Neuronal stem cell (in vitro differentiated cells): Measurements from ENCODE around the gene RHOF.
A peak's percentile ranks its signal among the peaks of the same experiment; 100 is the strongest.

Source experiments
- DNase-seq: peaks from one replicate; pipeline ENCODE4 v3.0.0-alpha.2; 2013; ENCODE audit warnings: low spot score
- H2AFZ ChIP-seq: one replicate; pipeline ENCODE4 v1.6.1; 2013; ENCODE audit warnings: mild to moderate bottlenecking, low read length, inconsistent platforms
- H2AK5ac ChIP-seq: 2 replicates; pipeline ENCODE4 v1.6.1; 2013; ENCODE audit warnings: low read depth, mild to moderate bottlenecking, inconsistent platforms, low read length, moderate library complexity, mixed read lengths
- H2BK120ac ChIP-seq: 2 replicates; pipeline ENCODE4 v1.6.1; 2013; ENCODE audit warnings: low read depth, mild to moderate bottlenecking, inconsistent platforms, low read length, moderate library complexity, mixed read lengths
- H2BK12ac ChIP-seq: one replicate; pipeline ENCODE4 v1.6.1; 2013; ENCODE audit warnings: low read length, inconsistent platforms
- H2BK15ac ChIP-seq: 2 replicates; pipeline ENCODE4 v1.6.1; 2013; ENCODE audit warnings: mild to moderate bottlenecking, low read length, inconsistent platforms, mixed read lengths
- H2BK5ac ChIP-seq: one replicate; pipeline ENCODE4 v1.6.1; 2013; ENCODE audit warnings: inconsistent platforms, mild to moderate bottlenecking, low read length, moderate library complexity
- H3K14ac ChIP-seq: one replicate; pipeline ENCODE4 v1.6.1; 2013; ENCODE audit warnings: low read length, inconsistent platforms
- H3K18ac ChIP-seq: 2 replicates; pipeline ENCODE4 v1.6.1; 2013; ENCODE audit warnings: low read length, inconsistent platforms
- H3K23ac ChIP-seq: 2 replicates; pipeline ENCODE4 v1.6.1; 2013; ENCODE audit warnings: low read depth, mild to moderate bottlenecking, mixed read lengths, low read length, inconsistent platforms; ENCODE audit not compliant: poor library complexity
- H3K27ac ChIP-seq: replicated peaks from 3 replicates; pipeline ENCODE4 v1.5.1; 2013; ENCODE audit warnings: low read length, inconsistent platforms
- H3K27me3 ChIP-seq, 3 experiments: 2 replicates each; pipeline ENCODE4 v1.6.1; 2013; ENCODE audit warnings: low read length in 3 of 3, mild to moderate bottlenecking in 2 of 3, inconsistent platforms in 1 of 3, low read depth in 1 of 3, mixed read lengths in 1 of 3, moderate library complexity in 1 of 3; ENCODE audit not compliant: control insufficient read depth in 3 of 3, insufficient read depth in 3 of 3
- H3K36me3 ChIP-seq, 2 donors: replicated peaks in 1 of 2; 2 replicates each; pipeline ENCODE4 v1.6.1; 2013; ENCODE audit warnings: low read length in 2 of 2; ENCODE audit not compliant: control insufficient read depth in 2 of 2, insufficient read depth in 2 of 2
- H3K4ac ChIP-seq: 2 replicates; pipeline ENCODE4 v1.6.1; 2013; ENCODE audit warnings: inconsistent platforms, mild to moderate bottlenecking, low read length, moderate library complexity
- H3K4me1 ChIP-seq, 2 donors: 1 replicate in 1 of 2; 2 replicates in 1 of 2; pipeline ENCODE4 v1.6.1; 2013; ENCODE audit warnings: low read length in 2 of 2, low read depth in 1 of 2; ENCODE audit not compliant: control insufficient read depth in 2 of 2, insufficient read depth in 1 of 2
- H3K4me2 ChIP-seq: one replicate; pipeline ENCODE4 v1.6.1; 2013; ENCODE audit warnings: mild to moderate bottlenecking, low read length, inconsistent platforms; ENCODE audit not compliant: insufficient read depth, poor library complexity, severe bottlenecking
- H3K4me3 ChIP-seq, 2 donors: 2 replicates each; pipeline ENCODE4 v1.5.1; 2013; ENCODE audit warnings: low read length in 2 of 2, mild to moderate bottlenecking in 2 of 2, inconsistent platforms in 1 of 2, moderate library complexity in 1 of 2
- H3K79me1 ChIP-seq: one replicate; pipeline ENCODE4 v1.6.1; 2013; ENCODE audit warnings: low read depth, mild to moderate bottlenecking, inconsistent platforms, low read length, moderate library complexity
- H3K9ac ChIP-seq: one replicate; pipeline ENCODE4 v1.6.1; 2013; ENCODE audit warnings: mild to moderate bottlenecking, low read depth, low read length, inconsistent platforms; ENCODE audit not compliant: poor library complexity
- H3K9me3 ChIP-seq, 2 donors: replicated peaks in 1 of 2; 2 replicates each; pipeline versions ENCODE3 to v1.6.1; 2013; ENCODE audit warnings: low read length in 2 of 2, mild to moderate bottlenecking in 2 of 2, inconsistent platforms in 1 of 2, low read depth in 1 of 2, mixed read lengths in 1 of 2, moderate library complexity in 1 of 2; ENCODE audit not compliant: control insufficient read depth in 2 of 2, insufficient read depth in 1 of 2
- H4K8ac ChIP-seq: one replicate; pipeline ENCODE4 v1.6.1; 2013; ENCODE audit warnings: low read depth, mild to moderate bottlenecking, inconsistent platforms, low read length, moderate library complexity
- H4K91ac ChIP-seq: one replicate; pipeline ENCODE4 v1.6.1; 2013; ENCODE audit warnings: low read length, low read depth, mild to moderate bottlenecking, inconsistent platforms; ENCODE audit not compliant: poor library complexity
- WGBS, 2 donors: extraction: QIAGEN DNeasy Blood & Tissue Kit; methylation state at CpG; one replicate each; pipeline ENCODE4 v1.1.7; 2013; ENCODE audit warnings: missing lambda C conversion rate in 2 of 2, mixed read lengths in 1 of 2; ENCODE audit not compliant: insufficient read length in 2 of 2, insufficient replicate concordance in 1 of 2; ENCODE audit errors: extremely low coverage in 2 of 2; 5-methylcytosine and 5-hydroxymethylcytosine counted together

RHOF gene

GRCh38 chr12:121838126-121838525, 44.6 kb upstream of the RHOF start:
- no CpG with 5 or more reads among the region's 5 CpGs for WGBS, 2 donors
- no peaks in the 10 kb centered on the region for H3K36me3 ChIP-seq
- no peak overlapping the region for H4K91ac ChIP-seq
- H2BK5ac ChIP-seq = no peak overlapping the region
- H2BK15ac ChIP-seq = no peak overlapping the region
- no peaks in the 10 kb centered on the region for H3K79me1 ChIP-seq
- H2AFZ ChIP-seq = no peak overlapping the region
- no peak overlapping the region for H3K4me2 ChIP-seq
- no peak overlapping the region for H2BK12ac ChIP-seq
- H3K4ac ChIP-seq = no peak overlapping the region
- H3K4me1 ChIP-seq = peaks cover 0 to 2% of the 10 kb centered on the region in 2 donors
- H3K9me3 ChIP-seq = peaks cover 0 to 1% of the 10 kb centered on the region in 2 donors
- no peak overlapping the region for H3K27ac ChIP-seq
- no peak overlapping the region for H3K14ac ChIP-seq
- no peak overlapping the region for H4K8ac ChIP-seq
- H3K18ac ChIP-seq = no peak overlapping the region
- no peak overlapping the region for H2BK120ac ChIP-seq
- no peaks in the 10 kb centered on the region for H3K27me3 ChIP-seq
- no peak overlapping the region for H3K4me3 ChIP-seq
- DNase-seq = no peak
- H3K23ac ChIP-seq = no peak overlapping the region
- H3K9ac ChIP-seq = no peak overlapping the region
- H2AK5ac ChIP-seq = no peak overlapping the region

GRCh38 chr12:121837680-121838079, 44.2 kb upstream of the RHOF start:
- Histone ChIP-seq H2BK15ac (no peak overlapping the region), H3K36me3 (no peaks in the 10 kb centered on the region), H3K27ac (no peak overlapping the region), H2AFZ (no peak overlapping the region), H3K9ac (no peak overlapping the region), H3K4me2 (no peak overlapping the region), H2BK120ac (no peak overlapping the region), H4K8ac (no peak overlapping the region), H3K23ac (no peak overlapping the region), H3K4me3 (no peak overlapping the region), H3K18ac (no peak overlapping the region), H4K91ac (no peak overlapping the region), H3K79me1 (no peaks in the 10 kb centered on the region), H3K14ac (no peak overlapping the region), H2BK12ac (no peak overlapping the region), H3K4ac (no peak overlapping the region), H2BK5ac (no peak overlapping the region), H3K4me1 (peaks cover 0 to 2% of the 10 kb centered on the region in 2 donors), H3K27me3 (no peaks in the 10 kb centered on the region), H3K9me3 (peaks cover 0 to 1% of the 10 kb centered on the region in 2 donors), H2AK5ac (no peak overlapping the region)
- DNase-seq = no peak
- no CpG with 5 or more reads among the region's 4 CpGs for WGBS, 2 donors

DNA sequence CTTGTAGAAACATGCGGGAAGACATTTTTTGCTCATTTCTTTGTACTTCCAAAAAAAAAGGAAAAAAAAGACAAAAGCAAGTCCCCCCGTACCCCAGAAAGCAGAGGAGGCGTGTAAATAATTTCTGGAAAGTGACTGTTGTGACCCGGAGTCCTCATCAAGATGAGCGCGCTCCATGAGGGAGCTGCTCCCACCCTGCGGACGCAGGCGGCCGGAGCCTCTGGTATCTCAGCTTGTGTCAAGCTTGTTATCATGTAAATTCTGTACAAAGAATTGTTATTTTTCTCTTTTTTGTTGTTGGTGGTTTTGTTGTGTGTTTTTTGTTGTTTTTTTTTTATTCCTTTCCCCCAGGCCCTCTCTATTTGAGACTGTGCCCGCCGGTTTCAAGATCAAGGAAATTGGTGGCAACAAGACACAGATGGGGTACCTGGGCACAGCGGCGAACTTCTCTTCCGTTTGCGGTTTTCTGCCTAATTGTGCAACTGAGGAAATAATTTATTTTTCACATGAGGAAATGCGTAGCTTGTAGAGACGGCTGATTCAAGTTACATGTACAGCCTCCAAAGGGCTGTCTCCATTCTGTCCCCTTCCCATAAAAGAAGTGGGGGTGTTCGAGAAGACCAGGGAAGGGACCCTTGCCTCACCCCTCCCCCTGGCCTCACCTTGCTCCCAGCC, 38.2 kb upstream of the RHOF start:
- Histone ChIP-seq H3K23ac (no peak overlapping the region), H4K91ac (no peak overlapping the region), H2BK12ac (no peak overlapping the region), H3K4me1 (no peaks in the 10 kb centered on the region), H2AK5ac (no peak overlapping the region), H3K27me3 (no peaks in the 10 kb centered on the region), H3K14ac (peak overlapping the region; percentile 71), H2AFZ (no peak overlapping the region), H3K27ac (no peak overlapping the region), H4K8ac (no peak overlapping the region), H3K79me1 (no peaks in the 10 kb centered on the region), H2BK15ac (no peak overlapping the region), H3K9me3 (no peaks in the 10 kb centered on the region), H3K4ac (no peak overlapping the region), H3K9ac (no peak overlapping the region), H2BK120ac (no peak overlapping the region), H3K4me3 (no peak overlapping the region), H3K4me2 (no peak overlapping the region), H3K18ac (no peak overlapping the region), H3K36me3 (peaks cover 33 to 53% of the 10 kb centered on the region in 2 donors), H2BK5ac (no peak overlapping the region)
- no CpG with 5 or more reads among the region's 19 CpGs for WGBS, 2 donors
- no peak for DNase-seq

GRCh38 chr12:121830588-121831265, 37.2 kb upstream of the RHOF start:
- no peak for DNase-seq
- H3K27ac ChIP-seq = no peak overlapping the region
- H3K36me3 ChIP-seq = peaks cover 35 to 63% of the 10 kb centered on the region in 2 donors
- no peak overlapping the region for H4K91ac ChIP-seq
- no peak overlapping the region for H3K18ac ChIP-seq
- H3K4me2 ChIP-seq = no peak overlapping the region
- H2BK15ac ChIP-seq = no peak overlapping the region
- H2BK120ac ChIP-seq = no peak overlapping the region
- no peaks in the 10 kb centered on the region for H3K79me1 ChIP-seq
- H3K27me3 ChIP-seq = no peaks in the 10 kb centered on the region
- no peak overlapping the region for H2BK12ac ChIP-seq
- no peak overlapping the region for H2AK5ac ChIP-seq
- H3K9me3 ChIP-seq = no peaks in the 10 kb centered on the region
- H2BK5ac ChIP-seq = no peak overlapping the region
- no peak overlapping the region for H3K23ac ChIP-seq
- H3K4ac ChIP-seq = no peak overlapping the region
- no peak overlapping the region for H2AFZ ChIP-seq
- no peak overlapping the region for H3K14ac ChIP-seq
- no CpG with 5 or more reads among the region's 29 CpGs for WGBS, 2 donors
- no peak overlapping the region for H3K9ac ChIP-seq
- no peak overlapping the region for H3K4me3 ChIP-seq
- no peak overlapping the region for H4K8ac ChIP-seq
- H3K4me1 ChIP-seq = no peaks in the 10 kb centered on the region
